ENCODE results near the gene RCOR1.

Gene RCOR1

GRCh38 chr14:102749393-102750305 is 157.2 kb downstream of the RCOR1 start:
- ChIA-PET POLR2A (no interaction called here), CTCF (interaction anchor here (0.7 to 1.1 kb wide), 3 partner anchors 23 to 55 kb away, joined by 3 read pairs; no protein-coding TSS in a partner anchor)
- no peak for DNase-seq (ENCODE audit: low read depth, low spot score)
- TF ChIP-seq CTCF (IDR thresholded peaks at IDR 0.05; ENCODE audit: insufficient read depth, low read length, missing control alignments) = no peak
- H3K4me3 ChIP-seq (ENCODE audit: low read depth, low read length) = no peak overlapping the region

DNA sequence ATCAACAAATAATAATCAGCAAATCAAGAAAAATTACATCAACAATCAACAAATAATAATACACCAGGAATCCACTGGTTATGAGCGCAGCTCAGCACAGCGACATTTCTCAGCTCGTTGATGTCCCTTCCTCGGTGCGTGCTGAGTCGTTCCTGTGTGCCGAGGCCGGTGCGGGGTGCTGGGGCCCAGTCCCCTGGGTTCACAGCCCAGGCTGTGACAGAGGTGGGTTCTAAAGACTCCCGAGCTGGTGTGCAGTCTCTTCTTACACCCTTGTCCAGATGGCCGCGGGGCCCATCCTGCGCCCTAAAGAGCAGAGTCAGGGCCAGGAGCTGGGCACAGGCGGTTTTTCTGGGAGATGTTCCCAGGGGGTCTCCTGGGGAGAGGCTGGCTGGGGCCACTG is 157.9 kb downstream of the RCOR1 start:
- POLR2A ChIA-PET = no interaction called here
- no peak for DNase-seq (ENCODE audit: low read depth, low spot score)
- CTCF ChIA-PET = interaction anchor here (0.7 to 1.1 kb wide), 3 partner anchors 23 to 56 kb away, joined by 3 read pairs; no protein-coding TSS in a partner anchor
- no peak overlapping the region for H3K4me3 ChIP-seq (ENCODE audit: low read depth, low read length)
- TF ChIP-seq CTCF (IDR thresholded peaks at IDR 0.05; ENCODE audit: insufficient read depth, low read length, missing control alignments) = no peak

DNA sequence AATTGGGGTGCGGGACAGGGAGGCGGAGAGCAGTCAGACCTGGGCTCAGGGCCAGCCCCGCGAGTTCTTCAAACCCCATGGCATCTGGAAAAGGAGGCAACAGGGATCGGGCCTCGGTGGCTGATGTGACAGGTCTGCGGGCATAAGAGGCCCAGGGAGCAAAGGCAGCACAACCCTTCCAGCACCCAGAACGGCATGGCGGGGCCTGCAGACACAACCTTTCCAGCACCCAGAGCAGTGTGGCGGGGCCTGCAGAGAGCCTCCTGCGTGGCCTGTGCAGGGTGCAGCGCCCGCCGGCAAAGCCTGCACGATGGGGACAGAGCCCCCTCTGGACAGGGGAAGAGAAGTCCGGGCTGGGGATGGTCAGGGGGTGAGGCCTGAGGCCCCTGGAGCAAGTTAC is 158.6 kb downstream of the RCOR1 start:
- no peak overlapping the region for H3K4me3 ChIP-seq (ENCODE audit: low read depth, low read length)
- ChIA-PET POLR2A (no interaction called here), CTCF (no interaction called here)
- no peak for DNase-seq (ENCODE audit: low read depth, low spot score)
- TF ChIP-seq CTCF (IDR thresholded peaks at IDR 0.05; ENCODE audit: insufficient read depth, low read length, missing control alignments) = no peak

DNA sequence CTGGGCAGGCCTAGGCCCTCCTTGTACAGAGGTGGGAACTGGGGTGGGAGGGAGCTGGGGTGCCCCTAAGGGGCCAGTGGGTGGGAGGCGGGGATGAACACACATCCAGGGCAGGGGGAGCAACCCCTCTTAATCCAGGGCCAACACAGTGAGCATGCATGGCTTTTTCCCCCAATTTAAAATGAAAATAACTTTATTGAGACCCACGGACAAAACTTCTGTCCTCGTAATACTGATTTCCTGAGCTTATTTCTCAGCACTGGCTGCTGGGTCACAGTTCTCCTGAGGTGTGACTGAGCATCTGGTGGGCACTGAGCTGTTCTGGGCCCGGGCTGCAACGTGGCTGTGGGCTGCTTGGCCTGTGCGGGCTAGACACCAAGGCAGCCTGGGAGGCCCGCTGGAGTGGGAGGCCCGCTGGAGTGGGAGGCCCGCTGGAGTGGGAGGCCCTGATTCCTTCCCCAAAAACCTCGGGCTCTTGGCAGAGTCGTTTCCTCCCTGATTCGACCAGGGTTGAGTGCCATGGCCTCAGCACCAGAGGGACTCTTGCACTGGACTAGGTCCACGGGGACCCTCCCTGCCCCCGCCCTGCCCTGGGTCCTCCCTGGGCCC is 159.9 kb downstream of the RCOR1 start:
- no peak for TF ChIP-seq CTCF (IDR thresholded peaks at IDR 0.05; ENCODE audit: insufficient read depth, low read length, missing control alignments)
- POLR2A ChIA-PET = no interaction called here
- CTCF ChIA-PET = no interaction called here
- DNase-seq (ENCODE audit: low read depth, low spot score) = no peak
- no peak overlapping the region for H3K4me3 ChIP-seq (ENCODE audit: low read depth, low read length)

- POLR2A ChIA-PET = no interaction called here
- no peak overlapping the region for H3K4me3 ChIP-seq (ENCODE audit: low read depth, low read length)
- TF ChIP-seq CTCF (IDR thresholded peaks at IDR 0.05; ENCODE audit: insufficient read depth, low read length, missing control alignments) = no peak
- CTCF ChIA-PET = interaction anchor here (1.2 kb wide), 1 partner anchor 21 kb away, joined by 3 read pairs; no protein-coding TSS in a partner anchor
- no peak for DNase-seq (ENCODE audit: low read depth, low spot score)
Measured at GRCh38 chr14:102754370-102755262, 162.2 kb downstream of the RCOR1 start.

All from AG04449 (cell line).